ENCODE data around the gene FSTL4. TPM values are rescaled to one million over a fixed set of nuclear protein-coding genes. Genes with fewer than 3 reads are reported as not detected.

Gene FSTL4
- total RNA-seq, 4 donors from 2014 or later: 0.33 to 0.78 (median 0.34) TPM; not detected in 1

- intact Hi-C loops (cut with DNase I): no loop called here
- no peaks in the 10 kb centered on the region for H3K36me3 ChIP-seq
- peaks cover 0 to 22% (median 2%) of the 10 kb centered on the region in 4 donors for H3K27me3 ChIP-seq
- no peaks in the 10 kb centered on the region for H3K4me1 ChIP-seq
- H3K4me3 ChIP-seq: no peak overlapping the region
- no peak overlapping the region for H3K27ac ChIP-seq (replicated peaks in 1 of 4)
- no peak for DNase-seq (ENCODE audit: extremely low spot score)
- TF ChIP-seq POLR2AphosphoS5 (IDR thresholded peaks at IDR 0.05) (no peak), POLR2A (IDR thresholded peaks at IDR 0.05; ENCODE audit: low read depth) (no peak), CTCF (IDR thresholded peaks at IDR 0.05) (no peak), EP300 (IDR thresholded peaks at IDR 0.05) (no peak)
- peaks cover 0 to 15% (median 14%) of the 10 kb centered on the region in 4 donors for H3K9me3 ChIP-seq
- WGBS: 79% methylated on average over 14 of the region's 14 CpGs
These were observed 230.6 kb downstream of the FSTL4 start for GRCh38 chr5:133381571-133382365.

- peaks cover 0 to 25% (median 2%) of the 10 kb centered on the region in 4 donors for H3K27me3 ChIP-seq
- H3K4me1 ChIP-seq: no peaks in the 10 kb centered on the region
- no peak overlapping the region for H3K4me3 ChIP-seq
- 54% methylated on average over 3 of the region's 3 CpGs for WGBS
- peaks cover 0 to 16% (median 14%) of the 10 kb centered on the region in 4 donors for H3K9me3 ChIP-seq
- DNase-seq (ENCODE audit: extremely low spot score): no peak
- no peak for TF ChIP-seq CTCF (IDR thresholded peaks at IDR 0.05)
- no peak for TF ChIP-seq POLR2AphosphoS5 (IDR thresholded peaks at IDR 0.05)
- TF ChIP-seq POLR2A (IDR thresholded peaks at IDR 0.05; ENCODE audit: low read depth): no peak
- TF ChIP-seq EP300 (IDR thresholded peaks at IDR 0.05): no peak
- no peak overlapping the region for H3K27ac ChIP-seq (replicated peaks in 1 of 4)
- intact Hi-C loops (cut with DNase I): no loop called here
- H3K36me3 ChIP-seq: no peaks in the 10 kb centered on the region
These were observed 231.3 kb downstream of the FSTL4 start for GRCh38 chr5:133381041-133381440.

GRCh38 chr5:133377736-133378135 is 234.6 kb downstream of the FSTL4 start:
- H3K4me1 ChIP-seq: no peaks in the 10 kb centered on the region
- H3K4me3 ChIP-seq: no peak overlapping the region
- no peak for TF ChIP-seq POLR2A (IDR thresholded peaks at IDR 0.05; ENCODE audit: low read depth)
- TF ChIP-seq POLR2AphosphoS5 (IDR thresholded peaks at IDR 0.05): no peak
- no peak for TF ChIP-seq CTCF (IDR thresholded peaks at IDR 0.05)
- no peak for TF ChIP-seq EP300 (IDR thresholded peaks at IDR 0.05)
- H3K27me3 ChIP-seq: peaks cover 0 to 28% (median 0%) of the 10 kb centered on the region in 4 donors
- intact Hi-C loops (cut with DNase I): no loop called here
- 76% methylated on average over 3 of the region's 3 CpGs for WGBS
- no peak for DNase-seq (ENCODE audit: extremely low spot score)
- no peaks in the 10 kb centered on the region for H3K36me3 ChIP-seq
- H3K27ac ChIP-seq (replicated peaks in 1 of 4): no peak overlapping the region
- peaks cover 0 to 16% (median 14%) of the 10 kb centered on the region in 4 donors for H3K9me3 ChIP-seq

GRCh38 chr5:133376986-133377385 is 235.4 kb downstream of the FSTL4 start:
- no peaks in the 10 kb centered on the region for H3K36me3 ChIP-seq
- TF ChIP-seq POLR2AphosphoS5 (IDR thresholded peaks at IDR 0.05) (no peak), EP300 (IDR thresholded peaks at IDR 0.05) (no peak), POLR2A (IDR thresholded peaks at IDR 0.05; ENCODE audit: low read depth) (no peak), CTCF (IDR thresholded peaks at IDR 0.05) (no peak)
- no peak for DNase-seq (ENCODE audit: extremely low spot score)

More at GRCh38 chr5:133376986-133377385, 235.4 kb downstream of the FSTL4 start:
- intact Hi-C loops (cut with DNase I): no loop called here
- WGBS: 100% methylated on average over 1 of the region's 1 CpG
- Histone ChIP-seq H3K27ac (replicated peaks in 1 of 4) (no peak overlapping the region), H3K9me3 (peaks cover 0 to 16% (median 14%) of the 10 kb centered on the region in 4 donors), H3K4me1 (no peaks in the 10 kb centered on the region), H3K4me3 (no peak overlapping the region), H3K27me3 (peaks cover 0 to 30% (median 0%) of the 10 kb centered on the region in 4 donors)
